NCI-H1436 (cell line): ENCODE measurements around the gene GSTA2.
"Not testable (repeated sequence)": the region's sequence is repeated elsewhere in the genome, so short reads cannot be mapped to it uniquely, and the experiment has no call there.

ENCODE experiments used
- DNase-seq: peaks from one replicate; lab custom pipeline; 2025; lab: John Stamatoyannopoulos, UW

Gene GSTA2

GRCh38 chr6:52760105-52760765 is 3.0 kb downstream of the GSTA2 start:
- no peak for DNase-seq

- DNase-seq, result no peak
Observed at GRCh38 chr6:52759085-52759484, 4.2 kb downstream of the GSTA2 start.

GRCh38 chr6:52757651-52758338 is 5.5 kb downstream of the GSTA2 start:
- not testable (repeated sequence) for DNase-seq

- no peak for DNase-seq
Observed at GRCh38 chr6:52754443-52754842, 8.8 kb downstream of the GSTA2 start.

GRCh38 chr6:52753137-52753536 is 10.1 kb downstream of the GSTA2 start:
- not testable (repeated sequence) for DNase-seq

- no peak for DNase-seq
Observed at GRCh38 chr6:52752310-52752709, 11.0 kb downstream of the GSTA2 start.

GRCh38 chr6:52749556-52750152 is 13.6 kb downstream of the GSTA2 start:
- DNase-seq, result peak; percentile 11

GRCh38 chr6:52747301-52747700 is 16.0 kb downstream of the GSTA2 start:
- not testable (repeated sequence) for DNase-seq

- DNase-seq, result no peak
Observed at GRCh38 chr6:52746213-52746612, 17.1 kb downstream of the GSTA2 start.

- no peak for DNase-seq
Observed at GRCh38 chr6:52745764-52746201, 17.5 kb downstream of the GSTA2 start.

GRCh38 chr6:52741872-52742271 is 21.4 kb downstream of the GSTA2 start:
- no peak for DNase-seq

GRCh38 chr6:52739627-52740026 is 23.6 kb downstream of the GSTA2 start:
- DNase-seq, result no peak

GRCh38 chr6:52739134-52739533 is 24.1 kb downstream of the GSTA2 start:
- DNase-seq, result no peak

GRCh38 chr6:52736145-52736544 is 27.1 kb downstream of the GSTA2 start:
- DNase-seq, result no peak

- no peak for DNase-seq
Observed at GRCh38 chr6:52735071-52735470, 28.2 kb downstream of the GSTA2 start.

- no peak for DNase-seq
Observed at GRCh38 chr6:52734072-52734471, 29.2 kb downstream of the GSTA2 start.

GRCh38 chr6:52733172-52733571 is 30.1 kb downstream of the GSTA2 start:
- no peak for DNase-seq

- DNase-seq, result peak; percentile 29
Observed at GRCh38 chr6:52731719-52732118, 31.6 kb downstream of the GSTA2 start.

- DNase-seq, result no peak
Observed at GRCh38 chr6:52729576-52729975, 33.7 kb downstream of the GSTA2 start.

- no peak for DNase-seq
Observed at GRCh38 chr6:52728394-52728793, 34.9 kb downstream of the GSTA2 start.

- no peak for DNase-seq
Observed at GRCh38 chr6:52727908-52728307, 35.4 kb downstream of the GSTA2 start.

GRCh38 chr6:52726741-52727535 is 36.3 kb downstream of the GSTA2 start:
- DNase-seq, result no peak

GRCh38 chr6:52726193-52726542 is 37.1 kb downstream of the GSTA2 start:
- no peak for DNase-seq
